ENCODE results near the gene ZNF407.

Gene ZNF407

GRCh38 chr18:74947875-74948274 is 350.2 kb downstream of the ZNF407 start:
- POLR2A ChIA-PET = interaction anchor here (0.5 kb wide), 1 partner anchor 442 kb away, joined by 8 read pairs; no protein-coding TSS in a partner anchor
- CTCF ChIA-PET = interaction anchor here (1.1 to 2.4 kb wide), 5 partner anchors 9 to 60 kb away, joined by 3 to 7 read pairs (median 5); no protein-coding TSS in a partner anchor
- no peak for DNase-seq (ENCODE audit: extremely low spot score)
- no peak for TF ChIP-seq CTCF (IDR thresholded peaks at IDR 0.05; ENCODE audit: control extremely low read depth, extremely low read depth, low read depth, missing control alignments)

- POLR2A ChIA-PET = no interaction called here
- DNase-seq (ENCODE audit: extremely low spot score) = no peak
- CTCF ChIA-PET = interaction anchor here (1.0 kb wide), 1 partner anchor 14 kb away, joined by 3 read pairs; no protein-coding TSS in a partner anchor
- TF ChIP-seq CTCF (IDR thresholded peaks at IDR 0.05; ENCODE audit: control extremely low read depth, extremely low read depth, low read depth, missing control alignments) = no peak
These were observed 351.9 kb downstream of the ZNF407 start for GRCh38 chr18:74949611-74950010.

- DNase-seq (ENCODE audit: extremely low spot score) = no peak
- POLR2A ChIA-PET = no interaction called here
- no peak for TF ChIP-seq CTCF (IDR thresholded peaks at IDR 0.05; ENCODE audit: control extremely low read depth, extremely low read depth, low read depth, missing control alignments)
- CTCF ChIA-PET = interaction anchor here (1.0 kb wide), 1 partner anchor 13 kb away, joined by 3 read pairs; no protein-coding TSS in a partner anchor
These were observed 352.8 kb downstream of the ZNF407 start for GRCh38 chr18:74950479-74950878.

GRCh38 chr18:74951165-74951760 is 353.6 kb downstream of the ZNF407 start:
- ChIA-PET CTCF (interaction anchor here (0.8 kb wide), 1 partner anchor 12 kb away, joined by 3 read pairs; no protein-coding TSS in a partner anchor), POLR2A (no interaction called here)
- peak; percentile 26 for DNase-seq (ENCODE audit: extremely low spot score)
- TF ChIP-seq CTCF (IDR thresholded peaks at IDR 0.05; ENCODE audit: control extremely low read depth, extremely low read depth, low read depth, missing control alignments) = no peak

GRCh38 chr18:74957588-74958224 is 360.0 kb downstream of the ZNF407 start:
- no peak for DNase-seq (ENCODE audit: extremely low spot score)
- ChIA-PET POLR2A (no interaction called here), CTCF (interaction anchor here (1.0 to 1.8 kb wide), 3 partner anchors 9 to 47 kb away, joined by 3 to 5 read pairs (median 3); no protein-coding TSS in a partner anchor)
- no peak for TF ChIP-seq CTCF (IDR thresholded peaks at IDR 0.05; ENCODE audit: control extremely low read depth, extremely low read depth, low read depth, missing control alignments)

GRCh38 chr18:74959216-74959615 is 361.5 kb downstream of the ZNF407 start:
- ChIA-PET POLR2A (no interaction called here), CTCF (no interaction called here)
- TF ChIP-seq CTCF (IDR thresholded peaks at IDR 0.05; ENCODE audit: control extremely low read depth, extremely low read depth, low read depth, missing control alignments) = no peak
- no peak for DNase-seq (ENCODE audit: extremely low spot score)

Data from GM10248 (cell line).